Endothelial cell of umbilical vein (primary cell): ENCODE data around the gene RBFOX1.

Source experiments
- CTCF ChIP-seq, 2 donors: IDR thresholded peaks; 1 replicate in 1 of 2; 2 replicates in 1 of 2; pipeline ENCODE4 v1.5.1; 2011; ENCODE audit warnings: low read length in 2 of 2, mild to moderate bottlenecking in 2 of 2, moderate library complexity in 2 of 2, control low read depth in 1 of 2, inconsistent platforms in 1 of 2, low read depth in 1 of 2; ENCODE audit not compliant: insufficient read depth in 1 of 2; ENCODE audit errors: extremely low read depth in 1 of 2
- EZH2 ChIP-seq: IDR thresholded peaks from 2 replicates; pipeline ENCODE4 v1.6.1; 2012; ENCODE audit warnings: borderline replicate concordance, low read depth, mild to moderate bottlenecking, moderate library complexity, low read length, inconsistent platforms; ENCODE audit not compliant: severe bottlenecking
- JUN ChIP-seq: IDR thresholded peaks from 2 replicates; pipeline ENCODE4 v1.6.1; 2011; ENCODE audit warnings: borderline replicate concordance, low read depth; ENCODE audit not compliant: insufficient read length, insufficient read depth
- MYC ChIP-seq: IDR thresholded peaks from one replicate; pipeline ENCODE4 v1.6.1; 2011; ENCODE audit warnings: mild to moderate bottlenecking, low read depth, low read length
- POLR2A ChIP-seq: IDR thresholded peaks from 2 replicates; pipeline ENCODE4 v1.6.1; 2012; ENCODE audit warnings: low read depth, mild to moderate bottlenecking, control low read depth, low read length
- POLR2AphosphoS5 ChIP-seq: IDR thresholded peaks from 2 replicates; pipeline ENCODE4 v1.6.1; 2012; ENCODE audit warnings: low read depth, mild to moderate bottlenecking, control low read depth, low read length, moderate library complexity; ENCODE audit not compliant: insufficient read depth

GRCh38 chr16:7363422-7364417 is 31.1 kb downstream of the RBFOX1 start:
- TF ChIP-seq CTCF (IDR thresholded peaks at IDR 0.05; ENCODE audit: extremely low read depth in 1 of 2, insufficient read depth in 1 of 2, low read depth in 1 of 2, low read length in 2 of 2) (no peak), POLR2A (no peak), POLR2AphosphoS5 (no peak), EZH2 (no peak), MYC (no peak), JUN (no peak)
